OCI-LY7 (cell line): ENCODE measurements around the gene SIPA1L3. TPM values are rescaled to one million over a fixed set of nuclear protein-coding genes. Genes with fewer than 3 reads are reported as not detected.
A peak's percentile ranks its signal among the peaks of the same experiment; 100 is the strongest.

Experiments
- BruUV-seq: library from RNA; stranded (reverse); fragments of 400-500 nt; replicated peaks from 2 replicates; lab custom pipeline; 2021; lab: Mats Ljungman, UMichigan
- CTCF ChIA-PET: fragments of 300-600 bp; sonication (Branson Sonifier 250); formaldehyde crosslinking; loops from one replicate; lab custom pipeline; 2022; ENCODE audit warnings: antibody characterized with exemption; ENCODE audit not compliant: unreplicated experiment; lab: Charles Lee
- POLR2A ChIA-PET: fragments of 300-600 bp; sonication (Branson Sonifier 250); formaldehyde crosslinking; loops from one replicate; lab custom pipeline; 2022; ENCODE audit warnings: antibody characterized with exemption; lab: Charles Lee
- DNase-seq: peaks from one replicate; pipeline ENCODE4 v3.0.0-alpha.2; 2015; ENCODE audit warnings: low spot score
- H2AFZ ChIP-seq: fragments of 200-600 bp; sonication (generic), shearing (Covaris generic); 2 replicates; pipeline ENCODE4 v1.6.1; 2014; ENCODE audit warnings: mild to moderate bottlenecking, antibody characterized with exemption, low read length, moderate library complexity
- H3K27ac ChIP-seq: fragments of 200-600 bp; sonication (generic); 2 replicates; pipeline ENCODE4 v1.5.1; 2014; ENCODE audit warnings: mixed run types, low read depth, mild to moderate bottlenecking, moderate library complexity, low read length, inconsistent platforms; ENCODE audit not compliant: poor library complexity, severe bottlenecking
- H3K36me3 ChIP-seq: fragments of 200-600 bp; sonication (generic); 2 replicates; pipeline ENCODE4 v1.6.1; 2014; ENCODE audit warnings: mild to moderate bottlenecking, antibody characterized with exemption, low read length, moderate library complexity, mixed read lengths; ENCODE audit not compliant: insufficient read depth
- H3K4me1 ChIP-seq: fragments of 200-600 bp; sonication (generic); 2 replicates; pipeline ENCODE4 v1.5.1; 2014; ENCODE audit warnings: mild to moderate bottlenecking, low read length; ENCODE audit not compliant: insufficient read depth, poor library complexity, severe bottlenecking
- H3K4me2 ChIP-seq: fragments of 200-600 bp; sonication (generic); 2 replicates; pipeline ENCODE4 v1.6.1; 2014; ENCODE audit warnings: mild to moderate bottlenecking, low read length
- H3K4me3 ChIP-seq: fragments of 200-600 bp; sonication (generic); 2 replicates; pipeline ENCODE4 v1.5.1; 2014; ENCODE audit warnings: mild to moderate bottlenecking, low read depth, low read length; ENCODE audit not compliant: poor library complexity, severe bottlenecking
- H3K79me2 ChIP-seq: fragments of 200-600 bp; sonication (generic); 2 replicates; pipeline ENCODE4 v1.6.1; 2016; ENCODE audit warnings: low read depth, mild to moderate bottlenecking, low read length, moderate library complexity, mixed read lengths; ENCODE audit not compliant: insufficient read depth
- H3K9me2 ChIP-seq: fragments of 200-600 bp; sonication (generic); 2 replicates; pipeline ENCODE4 v1.6.1; 2016; ENCODE audit warnings: mild to moderate bottlenecking, low read length, mixed read lengths; ENCODE audit not compliant: insufficient read depth
- H3K9me3 ChIP-seq: fragments of 200-600 bp; sonication (generic); 2 replicates; pipeline ENCODE4 v1.6.1; 2014; ENCODE audit warnings: mild to moderate bottlenecking, mixed run types, low read length, mixed read lengths
- H4K20me1 ChIP-seq: fragments of 200-600 bp; sonication (generic); 2 replicates; pipeline ENCODE4 v1.6.1; 2014; ENCODE audit warnings: mild to moderate bottlenecking, antibody characterized with exemption, low read length, moderate library complexity, mixed read lengths; ENCODE audit not compliant: insufficient read depth
- EZH2phosphoT487 ChIP-seq: fragments of 200-600 bp; sonication (generic); IDR thresholded peaks from 2 replicates; pipeline ENCODE4 v1.6.1; 2018; ENCODE audit warnings: low read depth, borderline replicate concordance, mild to moderate bottlenecking, mixed run types, antibody characterized with exemption, low read length, moderate library complexity, mixed read lengths
- intact Hi-C: fragments of 100-400 bp; cut with micrococcal nuclease; formaldehyde crosslinking; loops from one replicate; pipeline ENCODE4 v1.10.0; 2022; ENCODE audit not compliant: unreplicated experiment
- total RNA-seq, 2 experiments: library from RNA; depleted of rRNA in 1 of 2; stranded (reverse); fragments of >200 nt in 1 of 2; shearing (Covaris generic) in 1 of 2; gene quantifications; 2 replicates each; pipeline ENCODE4 v1.2.3, GENCODE V29; 2014 to 2022
- TF ChIP-seq, protein P1 (sequence below): fragments of 200-600 bp; sonication (generic); conservative IDR thresholded peaks from 2 replicates; pipeline ENCODE4 v1.5.1; 2014; ENCODE audit warnings: mild to moderate bottlenecking, antibody characterized with exemption, low read length, moderate library complexity, mixed read lengths

SIPA1L3 gene
- total RNA-seq, 2 experiments from 2014 or later: 21.2 to 84.4 TPM

DNA sequence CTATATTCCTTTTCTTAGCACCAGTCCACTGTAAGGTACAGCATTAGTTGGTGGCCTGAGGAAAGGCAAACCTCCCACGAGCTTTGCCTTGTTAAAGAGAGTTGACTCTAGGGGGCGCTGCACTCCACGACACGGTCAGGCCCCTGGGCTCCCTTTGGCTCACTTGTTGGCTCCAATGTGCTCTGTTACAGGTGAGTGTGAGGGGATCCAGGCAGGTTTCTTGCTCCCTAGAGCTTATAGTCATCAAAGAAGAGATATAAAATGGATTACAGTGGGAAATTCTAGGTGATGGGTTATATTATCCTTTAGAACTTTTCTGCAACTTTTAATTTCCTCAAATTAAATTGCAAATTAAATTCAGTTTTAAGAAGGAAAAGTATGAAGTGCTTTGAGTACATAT is 4.3 kb upstream of the SIPA1L3 start:
- no TSS peak for BruUV-seq
- Histone ChIP-seq H3K4me1 (peaks cover 36% of the 10 kb centered on the region), H3K79me2 (peaks cover 5% of the 10 kb centered on the region), H4K20me1 (no peaks in the 10 kb centered on the region), H3K4me3 (no peak overlapping the region), H2AFZ (peak overlapping the region; percentile 69; the same call in 1 of the 2 replicates), H3K4me2 (0 out of 2 replicates have a peak overlapping the region, but pooled peaks have one; percentile 14), H3K27ac (peak overlapping the region; percentile 55), H3K9me3 (no peaks in the 10 kb centered on the region), H3K36me3 (no peaks in the 10 kb centered on the region), H3K9me2 (no peaks in the 10 kb centered on the region)
- POLR2A ChIA-PET: interaction anchor here (0.6 to 1.9 kb wide), 5 partner anchors 84 to 429 kb away, joined by 3 to 10 read pairs (median 5); no protein-coding TSS in a partner anchor
- TF ChIP-seq EZH2phosphoT487: no peak
- TF ChIP-seq, protein P1, sequence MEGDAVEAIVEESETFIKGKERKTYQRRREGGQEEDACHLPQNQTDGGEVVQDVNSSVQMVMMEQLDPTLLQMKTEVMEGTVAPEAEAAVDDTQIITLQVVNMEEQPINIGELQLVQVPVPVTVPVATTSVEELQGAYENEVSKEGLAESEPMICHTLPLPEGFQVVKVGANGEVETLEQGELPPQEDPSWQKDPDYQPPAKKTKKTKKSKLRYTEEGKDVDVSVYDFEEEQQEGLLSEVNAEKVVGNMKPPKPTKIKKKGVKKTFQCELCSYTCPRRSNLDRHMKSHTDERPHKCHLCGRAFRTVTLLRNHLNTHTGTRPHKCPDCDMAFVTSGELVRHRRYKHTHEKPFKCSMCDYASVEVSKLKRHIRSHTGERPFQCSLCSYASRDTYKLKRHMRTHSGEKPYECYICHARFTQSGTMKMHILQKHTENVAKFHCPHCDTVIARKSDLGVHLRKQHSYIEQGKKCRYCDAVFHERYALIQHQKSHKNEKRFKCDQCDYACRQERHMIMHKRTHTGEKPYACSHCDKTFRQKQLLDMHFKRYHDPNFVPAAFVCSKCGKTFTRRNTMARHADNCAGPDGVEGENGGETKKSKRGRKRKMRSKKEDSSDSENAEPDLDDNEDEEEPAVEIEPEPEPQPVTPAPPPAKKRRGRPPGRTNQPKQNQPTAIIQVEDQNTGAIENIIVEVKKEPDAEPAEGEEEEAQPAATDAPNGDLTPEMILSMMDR: peak; percentile 95
- intact Hi-C loops: loop anchor here (1.0 to 10.0 kb wide), 6 partner anchors 142 to 322 kb away; partner anchors contain the start of gene DPF1
- CTCF ChIA-PET: interaction anchor here (0.6 to 1.3 kb wide), 6 partner anchors 29 to 331 kb away, joined by 3 to 7 read pairs (median 4); no protein-coding TSS in a partner anchor
- peak; percentile 91 for DNase-seq

DNA sequence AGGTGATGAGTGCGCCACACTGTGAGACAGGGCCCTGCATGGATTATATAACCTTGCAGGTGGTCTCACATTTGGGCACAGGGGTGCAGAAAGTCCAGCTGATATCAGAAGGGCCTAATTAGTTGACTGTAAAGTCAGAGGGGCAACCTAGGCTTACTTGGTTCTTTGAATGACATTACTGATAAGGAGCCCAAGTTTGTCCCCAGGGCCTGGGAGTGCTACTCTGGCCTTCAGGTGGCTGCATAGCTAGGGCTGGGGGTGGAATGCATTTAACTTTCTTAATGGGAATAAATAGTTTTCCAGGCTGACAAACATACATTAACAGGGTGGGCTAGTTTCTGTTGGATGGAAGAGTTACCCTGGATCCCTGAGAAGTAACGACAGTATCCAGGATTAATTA is 3.9 kb upstream of the SIPA1L3 start:
- ChIA-PET CTCF (interaction anchor here (0.6 to 1.3 kb wide), 4 partner anchors 29 to 101 kb away, joined by 4 to 7 read pairs (median 4); no protein-coding TSS in a partner anchor), POLR2A (interaction anchor here (1.1 to 1.9 kb wide), 4 partner anchors 84 to 427 kb away, joined by 3 to 10 read pairs (median 6); no protein-coding TSS in a partner anchor)
- no peaks in the 10 kb centered on the region for H3K9me2 ChIP-seq
- BruUV-seq: no TSS peak
- H3K27ac ChIP-seq: peak overlapping the region; percentile 55
- no peaks in the 10 kb centered on the region for H3K36me3 ChIP-seq
- intact Hi-C loops: loop anchor here (10.0 kb wide), 1 partner anchor 242 kb away; no protein-coding TSS in a partner anchor
- no peaks in the 10 kb centered on the region for H3K9me3 ChIP-seq
- peaks cover 10% of the 10 kb centered on the region for H3K79me2 ChIP-seq
- peaks cover 40% of the 10 kb centered on the region for H3K4me1 ChIP-seq
- no peak for DNase-seq
- 0 out of 2 replicates have a peak overlapping the region, but pooled peaks have one; percentile 14 for H3K4me2 ChIP-seq
- no peaks in the 10 kb centered on the region for H4K20me1 ChIP-seq
- H2AFZ ChIP-seq: peak overlapping the region; percentile 69; the same call in 1 of the 2 replicates
- no peak overlapping the region for H3K4me3 ChIP-seq
- TF ChIP-seq, protein P1: no peak
- no peak for TF ChIP-seq EZH2phosphoT487
